Superior temporal gyrus (tissue), 1 donor: ENCODE data around the gene PRKCD.

Source experiments
- DNase-seq: peaks from one replicate; pipeline ENCODE4 v3.0.0-alpha.2; 2016; ENCODE audit errors: extremely low spot score

PRKCD gene

GRCh38 chr3:53190659-53191058 lies 29.6 kb downstream of the PRKCD start:
- DNase-seq = no peak

- no peak for DNase-seq
Observed at GRCh38 chr3:53191836-53192480, 30.9 kb downstream of the PRKCD start.

GRCh38 chr3:53192608-53193007 lies 31.6 kb downstream of the PRKCD start:
- no peak for DNase-seq

GRCh38 chr3:53193466-53194209 lies 32.6 kb downstream of the PRKCD start:
- no peak for DNase-seq

GRCh38 chr3:53194210-53195065 lies 33.4 kb downstream of the PRKCD start:
- DNase-seq = no peak

GRCh38 chr3:53195066-53195450 lies 34.0 kb downstream of the PRKCD start:
- DNase-seq = no peak

- peak; percentile 50 for DNase-seq
Observed at GRCh38 chr3:53195602-53196574, 34.9 kb downstream of the PRKCD start.

- DNase-seq = no peak
Observed at GRCh38 chr3:53196575-53197407, 35.8 kb downstream of the PRKCD start.

GRCh38 chr3:53198256-53198977 lies 37.4 kb downstream of the PRKCD start:
- DNase-seq = no peak

GRCh38 chr3:53198996-53199395 lies 38.0 kb downstream of the PRKCD start:
- no peak for DNase-seq

- DNase-seq = no peak
Observed at GRCh38 chr3:53199834-53200233, 38.8 kb downstream of the PRKCD start.

GRCh38 chr3:53200501-53201498 lies 39.8 kb downstream of the PRKCD start:
- DNase-seq = no peak

GRCh38 chr3:53202331-53203015 lies 41.5 kb downstream of the PRKCD start:
- no peak for DNase-seq

GRCh38 chr3:53211706-53212702 lies 51.0 kb downstream of the PRKCD start:
- DNase-seq = no peak

- no peak for DNase-seq
Observed at GRCh38 chr3:53213276-53213675, 52.3 kb downstream of the PRKCD start.

- DNase-seq = no peak
Observed at GRCh38 chr3:53215816-53216215, 54.8 kb downstream of the PRKCD start.

GRCh38 chr3:53216723-53217122 lies 55.7 kb downstream of the PRKCD start:
- DNase-seq = no peak
